DMS79 treated with DMSO at 0.1 percent for 48 hours (cell line): ENCODE measurements around the gene CDC42EP2.

Source experiments
- DNase-seq: peaks from one replicate; lab custom pipeline; 2025; lab: John Stamatoyannopoulos, UW

Gene CDC42EP2

GRCh38 chr11:65314501-65315203 lies at the start of gene CDC42EP2:
Gene CDC42EP2, plus strand, starts transcription at chr11:65314866. Its CDS starts 6,033 bp downstream, at chr11:65320899.
- peak; percentile 60 for DNase-seq

GRCh38 chr11:65266210-65266609 lies 48.5 kb upstream of the CDC42EP2 start:
- no peak for DNase-seq

GRCh38 chr11:65274735-65275682 lies 39.7 kb upstream of the CDC42EP2 start:
- DNase-seq, result peak; percentile 78

GRCh38 chr11:65275906-65276305 lies 38.8 kb upstream of the CDC42EP2 start:
- no peak for DNase-seq

GRCh38 chr11:65277631-65278277 lies 36.9 kb upstream of the CDC42EP2 start:
- DNase-seq, result no peak

GRCh38 chr11:65278356-65278755 lies 36.3 kb upstream of the CDC42EP2 start:
- no peak for DNase-seq

- DNase-seq, result no peak
Observed at GRCh38 chr11:65279279-65279678, 35.4 kb upstream of the CDC42EP2 start.

- DNase-seq, result no peak
Observed at GRCh38 chr11:65279741-65280440, 34.8 kb upstream of the CDC42EP2 start.

GRCh38 chr11:65280646-65281045 lies 34.0 kb upstream of the CDC42EP2 start:
- no peak for DNase-seq

GRCh38 chr11:65286686-65287085 lies 28.0 kb upstream of the CDC42EP2 start:
- DNase-seq, result no peak

- no peak for DNase-seq
Observed at GRCh38 chr11:65287601-65288000, 27.1 kb upstream of the CDC42EP2 start.

GRCh38 chr11:65288706-65289536 lies 25.7 kb upstream of the CDC42EP2 start:
- DNase-seq, result peak; percentile 74

- peak; percentile 89 for DNase-seq
Observed at GRCh38 chr11:65290448-65291165, 24.1 kb upstream of the CDC42EP2 start.

GRCh38 chr11:65291613-65292012 lies 23.1 kb upstream of the CDC42EP2 start:
- DNase-seq, result no peak

- no peak for DNase-seq
Observed at GRCh38 chr11:65292890-65293289, 21.8 kb upstream of the CDC42EP2 start.

- DNase-seq, result no peak
Observed at GRCh38 chr11:65293909-65294381, 20.7 kb upstream of the CDC42EP2 start.

- DNase-seq, result no peak
Observed at GRCh38 chr11:65295001-65295400, 19.7 kb upstream of the CDC42EP2 start.

- no peak for DNase-seq
Observed at GRCh38 chr11:65295571-65296341, 18.9 kb upstream of the CDC42EP2 start.

- no peak for DNase-seq
Observed at GRCh38 chr11:65297026-65297672, 17.5 kb upstream of the CDC42EP2 start.
